ENCODE results near the gene RHBDF1. TPM values are rescaled to one million over a fixed set of nuclear protein-coding genes. Genes with fewer than 3 reads are reported as not detected.

RHBDF1 gene
- total and polyA plus RNA-seq, 2 of the 13 experiments (the other 11 are each of a cell fraction or from before 2014, with no cell fraction given) = 5.4 to 26.9 TPM

DNA sequence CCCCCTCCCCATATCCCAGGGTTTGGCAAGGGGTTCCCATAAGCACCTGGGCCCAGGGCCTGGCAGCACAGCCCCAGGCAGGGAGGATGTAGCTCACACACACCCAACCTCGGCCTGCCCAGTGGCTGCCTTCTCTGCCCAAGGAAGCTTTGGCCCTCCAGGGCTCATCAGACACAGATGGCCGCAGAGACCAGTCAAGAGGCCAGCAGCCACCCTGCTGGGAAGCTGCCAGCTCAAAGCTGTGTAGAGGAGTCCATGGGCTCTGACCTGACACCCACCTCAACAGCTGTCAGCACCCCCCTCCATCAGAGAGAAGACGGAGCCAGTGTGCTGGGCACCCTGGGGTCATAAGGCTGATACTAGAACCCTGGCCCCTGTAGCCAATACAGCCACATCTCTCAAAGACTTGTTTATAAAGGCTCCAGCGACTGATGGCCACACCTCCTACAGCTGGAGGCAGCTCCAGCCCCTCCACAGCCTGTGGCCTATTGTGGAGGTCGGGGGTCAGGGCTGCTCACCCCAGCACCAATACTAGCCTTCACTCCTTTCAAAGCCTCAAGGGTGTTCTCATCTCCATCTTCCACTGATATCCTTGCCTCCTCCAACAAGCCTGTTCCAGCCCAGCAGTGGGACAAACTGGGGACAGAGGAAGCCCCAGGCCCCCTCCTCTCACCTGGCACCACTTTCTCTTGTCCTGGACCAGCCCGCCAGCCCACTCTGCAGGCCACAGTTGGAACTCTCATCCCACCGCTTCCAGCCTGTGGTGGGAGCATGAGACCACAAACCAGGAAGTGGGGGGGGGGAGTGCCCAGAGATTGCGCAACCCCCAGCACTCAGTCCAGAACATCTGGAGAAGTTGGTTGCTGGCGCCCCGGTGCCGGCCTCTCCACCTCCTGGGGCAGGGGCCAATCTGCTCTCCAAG is 3.4 kb upstream of the RHBDF1 start (continued):
- TF ChIP-seq, protein P1, sequence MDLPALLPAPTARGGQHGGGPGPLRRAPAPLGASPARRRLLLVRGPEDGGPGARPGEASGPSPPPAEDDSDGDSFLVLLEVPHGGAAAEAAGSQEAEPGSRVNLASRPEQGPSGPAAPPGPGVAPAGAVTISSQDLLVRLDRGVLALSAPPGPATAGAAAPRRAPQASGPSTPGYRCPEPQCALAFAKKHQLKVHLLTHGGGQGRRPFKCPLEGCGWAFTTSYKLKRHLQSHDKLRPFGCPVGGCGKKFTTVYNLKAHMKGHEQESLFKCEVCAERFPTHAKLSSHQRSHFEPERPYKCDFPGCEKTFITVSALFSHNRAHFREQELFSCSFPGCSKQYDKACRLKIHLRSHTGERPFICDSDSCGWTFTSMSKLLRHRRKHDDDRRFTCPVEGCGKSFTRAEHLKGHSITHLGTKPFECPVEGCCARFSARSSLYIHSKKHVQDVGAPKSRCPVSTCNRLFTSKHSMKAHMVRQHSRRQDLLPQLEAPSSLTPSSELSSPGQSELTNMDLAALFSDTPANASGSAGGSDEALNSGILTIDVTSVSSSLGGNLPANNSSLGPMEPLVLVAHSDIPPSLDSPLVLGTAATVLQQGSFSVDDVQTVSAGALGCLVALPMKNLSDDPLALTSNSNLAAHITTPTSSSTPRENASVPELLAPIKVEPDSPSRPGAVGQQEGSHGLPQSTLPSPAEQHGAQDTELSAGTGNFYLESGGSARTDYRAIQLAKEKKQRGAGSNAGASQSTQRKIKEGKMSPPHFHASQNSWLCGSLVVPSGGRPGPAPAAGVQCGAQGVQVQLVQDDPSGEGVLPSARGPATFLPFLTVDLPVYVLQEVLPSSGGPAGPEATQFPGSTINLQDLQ (CRISPR knock-in tag; IDR thresholded peaks at IDR 0.05) = no peak
- TF ChIP-seq, protein P2, sequence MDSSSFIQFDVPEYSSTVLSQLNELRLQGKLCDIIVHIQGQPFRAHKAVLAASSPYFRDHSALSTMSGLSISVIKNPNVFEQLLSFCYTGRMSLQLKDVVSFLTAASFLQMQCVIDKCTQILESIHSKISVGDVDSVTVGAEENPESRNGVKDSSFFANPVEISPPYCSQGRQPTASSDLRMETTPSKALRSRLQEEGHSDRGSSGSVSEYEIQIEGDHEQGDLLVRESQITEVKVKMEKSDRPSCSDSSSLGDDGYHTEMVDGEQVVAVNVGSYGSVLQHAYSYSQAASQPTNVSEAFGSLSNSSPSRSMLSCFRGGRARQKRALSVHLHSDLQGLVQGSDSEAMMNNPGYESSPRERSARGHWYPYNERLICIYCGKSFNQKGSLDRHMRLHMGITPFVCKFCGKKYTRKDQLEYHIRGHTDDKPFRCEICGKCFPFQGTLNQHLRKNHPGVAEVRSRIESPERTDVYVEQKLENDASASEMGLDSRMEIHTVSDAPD (CRISPR knock-in tag; IDR thresholded peaks at IDR 0.05) = no peak
- TF ChIP-seq NFE2L1 (CRISPR knock-in tag; IDR thresholded peaks at IDR 0.05; ENCODE audit: borderline replicate concordance) (no peak), RORA (CRISPR knock-in tag; IDR thresholded peaks at IDR 0.05) (no peak), ZNF737 (CRISPR knock-in tag; IDR thresholded peaks at IDR 0.05; ENCODE audit: borderline replicate concordance) (no peak), U2AF1 (optimal IDR thresholded peaks at IDR 0.05; ENCODE audit: low read depth, low read length) (no peak), KLF6 (CRISPR knock-in tag; IDR thresholded peaks at IDR 0.05) (no peak), ZNF773 (CRISPR knock-in tag; IDR thresholded peaks at IDR 0.05; ENCODE audit: borderline replicate concordance) (no peak), PHF5A (CRISPR knock-in tag; IDR thresholded peaks at IDR 0.05; ENCODE audit: low read depth, unreplicated experiment) (no peak), PLRG1 (conservative IDR thresholded peaks at IDR 0.05) (no peak), ZSCAN25 (CRISPR knock-in tag; IDR thresholded peaks at IDR 0.05) (no peak), RAD21 (CRISPR knock-in tag; IDR thresholded peaks at IDR 0.05) (peak; percentile 40; the same call in 1 of the 2 replicates), ZNF850 (CRISPR knock-in tag; conservative IDR thresholded peaks at IDR 0.05) (no peak), ATF5 (CRISPR knock-in tag; IDR thresholded peaks at IDR 0.05; ENCODE audit: low read depth) (no peak), NFE2 (CRISPR knock-in tag; IDR thresholded peaks at IDR 0.05) (no peak), TCF7 (IDR thresholded peaks at IDR 0.05; ENCODE audit: low read depth) (no peak), ZNF484 (CRISPR knock-in tag; IDR thresholded peaks at IDR 0.05; ENCODE audit: borderline replicate concordance, low read depth) (no peak), ZC3H13 (CRISPR knock-in tag; IDR thresholded peaks at IDR 0.05) (no peak), ZNF18 (CRISPR knock-in tag; IDR thresholded peaks at IDR 0.05; ENCODE audit: insufficient replicate concordance) (peak; percentile 65), POLR2G (IDR thresholded peaks at IDR 0.05; ENCODE audit: low read depth, low read length) (no peak), CBX5 (CRISPR knock-in tag; IDR thresholded peaks at IDR 0.05; ENCODE audit: borderline replicate concordance) (no peak), ZNF761 (CRISPR knock-in tag; conservative IDR thresholded peaks at IDR 0.05) (no peak), ZNF432 (CRISPR knock-in tag; IDR thresholded peaks at IDR 0.05; ENCODE audit: borderline replicate concordance) (no peak), ZNF24 (IDR thresholded peaks at IDR 0.05) (no peak), ZNF235 (CRISPR knock-in tag; IDR thresholded peaks at IDR 0.05; ENCODE audit: borderline replicate concordance) (no peak)

Measured in HepG2 (cell line).